Osteoblast (primary cell): ENCODE data around the gene CPNE1. TPM values are rescaled to one million over a fixed set of nuclear protein-coding genes. Genes with fewer than 3 reads are reported as not detected.
A peak's percentile ranks its signal among the peaks of the same experiment; 100 is the strongest.

Experiments
- DNase-seq: peaks from one replicate; pipeline ENCODE4 v3.0.0; 2011; ENCODE audit warnings: low spot score, mixed read lengths; ENCODE audit not compliant: insufficient read length; ENCODE audit errors: missing footprints
- H2AFZ ChIP-seq: 2 replicates; pipeline ENCODE4 v1.6.0; 2011; ENCODE audit warnings: mild to moderate bottlenecking, low read length
- H3K27ac ChIP-seq: 2 replicates; pipeline ENCODE4 v1.5.1; 2011; ENCODE audit warnings: mild to moderate bottlenecking, low read depth, low read length, moderate library complexity
- H3K27me3 ChIP-seq: 2 replicates; pipeline ENCODE4 v1.6.0; 2012; ENCODE audit warnings: mild to moderate bottlenecking, control low read depth, inconsistent platforms, low read length, moderate library complexity; ENCODE audit not compliant: insufficient read depth
- H3K36me3 ChIP-seq: 2 replicates; pipeline ENCODE4 v1.5.1; 2011; ENCODE audit warnings: mild to moderate bottlenecking, low read length, control low read depth, moderate library complexity; ENCODE audit not compliant: insufficient read depth
- H3K4me1 ChIP-seq: 2 replicates; pipeline ENCODE4 v1.5.1; 2011; ENCODE audit warnings: mild to moderate bottlenecking, low read length, control low read depth, moderate library complexity; ENCODE audit not compliant: insufficient read depth
- H3K4me2 ChIP-seq: 2 replicates; pipeline ENCODE4 v1.6.0; 2011; ENCODE audit warnings: mild to moderate bottlenecking, low read length; ENCODE audit not compliant: insufficient read depth
- H3K4me3 ChIP-seq: fragments of 200-600 bp; sonication (generic); 3 replicates; pipeline ENCODE4 v1.5.1; 2012; ENCODE audit warnings: mild to moderate bottlenecking, low read length, inconsistent platforms; ENCODE audit not compliant: insufficient read depth
- H3K79me2 ChIP-seq: 2 replicates; pipeline ENCODE4 v1.6.0; 2012; ENCODE audit warnings: mild to moderate bottlenecking, low read length, control low read depth, inconsistent platforms; ENCODE audit not compliant: insufficient read depth
- H3K9me3 ChIP-seq: 2 replicates; pipeline ENCODE4 v1.5.1; 2011; ENCODE audit warnings: low read depth, low read length, control low read depth
- H4K20me1 ChIP-seq: 2 replicates; pipeline ENCODE4 v1.6.0; 2012; ENCODE audit warnings: mild to moderate bottlenecking, low read length, control low read depth; ENCODE audit not compliant: insufficient read depth
- total RNA-seq: library from RNA; depleted of rRNA; stranded (reverse); fragments of >200 nt; gene quantifications from 2 replicates; pipeline ENCODE4 v1.2.3, GENCODE V29; 2012
- TF ChIP-seq, protein P1 (sequence below): IDR thresholded peaks from 2 replicates; pipeline ENCODE4 v1.5.1; 2011; ENCODE audit warnings: mild to moderate bottlenecking, low read depth, low read length, moderate library complexity; ENCODE audit errors: extremely low read depth

Gene CPNE1
- total RNA-seq, 1 donor, result 165 TPM

GRCh38 chr20:35630636-35631035 lies 34.1 kb downstream of the CPNE1 start:
- Histone ChIP-seq H3K4me1 (no peaks in the 10 kb centered on the region), H3K27ac (no peak overlapping the region), H3K27me3 (no peaks in the 10 kb centered on the region), H4K20me1 (peaks cover 27% of the 10 kb centered on the region), H3K9me3 (no peaks in the 10 kb centered on the region), H3K36me3 (peaks cover 64% of the 10 kb centered on the region), H3K4me3 (no peak overlapping the region), H3K79me2 (peaks cover 33% of the 10 kb centered on the region), H2AFZ (no peak overlapping the region), H3K4me2 (no peak overlapping the region)
- no peak for DNase-seq
- TF ChIP-seq, protein P1, sequence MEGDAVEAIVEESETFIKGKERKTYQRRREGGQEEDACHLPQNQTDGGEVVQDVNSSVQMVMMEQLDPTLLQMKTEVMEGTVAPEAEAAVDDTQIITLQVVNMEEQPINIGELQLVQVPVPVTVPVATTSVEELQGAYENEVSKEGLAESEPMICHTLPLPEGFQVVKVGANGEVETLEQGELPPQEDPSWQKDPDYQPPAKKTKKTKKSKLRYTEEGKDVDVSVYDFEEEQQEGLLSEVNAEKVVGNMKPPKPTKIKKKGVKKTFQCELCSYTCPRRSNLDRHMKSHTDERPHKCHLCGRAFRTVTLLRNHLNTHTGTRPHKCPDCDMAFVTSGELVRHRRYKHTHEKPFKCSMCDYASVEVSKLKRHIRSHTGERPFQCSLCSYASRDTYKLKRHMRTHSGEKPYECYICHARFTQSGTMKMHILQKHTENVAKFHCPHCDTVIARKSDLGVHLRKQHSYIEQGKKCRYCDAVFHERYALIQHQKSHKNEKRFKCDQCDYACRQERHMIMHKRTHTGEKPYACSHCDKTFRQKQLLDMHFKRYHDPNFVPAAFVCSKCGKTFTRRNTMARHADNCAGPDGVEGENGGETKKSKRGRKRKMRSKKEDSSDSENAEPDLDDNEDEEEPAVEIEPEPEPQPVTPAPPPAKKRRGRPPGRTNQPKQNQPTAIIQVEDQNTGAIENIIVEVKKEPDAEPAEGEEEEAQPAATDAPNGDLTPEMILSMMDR, result no peak

- TF ChIP-seq, protein P1, result no peak
- no peaks in the 10 kb centered on the region for H3K27me3 ChIP-seq
- no peak overlapping the region for H3K27ac ChIP-seq
- no peak for DNase-seq
- H3K9me3 ChIP-seq, result no peaks in the 10 kb centered on the region
- no peaks in the 10 kb centered on the region for H3K4me1 ChIP-seq
- peaks cover 23% of the 10 kb centered on the region for H3K79me2 ChIP-seq
- H4K20me1 ChIP-seq, result peaks cover 20% of the 10 kb centered on the region
- no peak overlapping the region for H3K4me2 ChIP-seq
- H2AFZ ChIP-seq, result no peak overlapping the region
- peaks cover 72% of the 10 kb centered on the region for H3K36me3 ChIP-seq
- no peak overlapping the region for H3K4me3 ChIP-seq
These were observed 35.1 kb downstream of the CPNE1 start for GRCh38 chr20:35629427-35630145.

GRCh38 chr20:35627121-35627520 lies 37.6 kb downstream of the CPNE1 start:
- no peak overlapping the region for H2AFZ ChIP-seq
- H3K36me3 ChIP-seq, result peaks cover 67% of the 10 kb centered on the region
- TF ChIP-seq, protein P1, result no peak
- H3K4me3 ChIP-seq, result no peak overlapping the region
- H3K27me3 ChIP-seq, result no peaks in the 10 kb centered on the region
- H3K4me1 ChIP-seq, result no peaks in the 10 kb centered on the region
- peaks cover 3% of the 10 kb centered on the region for H3K79me2 ChIP-seq
- H4K20me1 ChIP-seq, result peaks cover 7% of the 10 kb centered on the region
- no peaks in the 10 kb centered on the region for H3K9me3 ChIP-seq
- no peak overlapping the region for H3K27ac ChIP-seq
- DNase-seq, result no peak
- H3K4me2 ChIP-seq, result no peak overlapping the region

GRCh38 chr20:35626386-35627001 lies 38.2 kb downstream of the CPNE1 start:
- peaks cover 63% of the 10 kb centered on the region for H3K36me3 ChIP-seq

More at GRCh38 chr20:35626386-35627001, 38.2 kb downstream of the CPNE1 start:
- Histone ChIP-seq H3K9me3 (no peaks in the 10 kb centered on the region), H3K4me3 (no peak overlapping the region), H3K4me2 (no peak overlapping the region), H2AFZ (no peak overlapping the region), H3K4me1 (no peaks in the 10 kb centered on the region), H3K27ac (no peak overlapping the region), H3K27me3 (no peaks in the 10 kb centered on the region), H3K79me2 (no peaks in the 10 kb centered on the region), H4K20me1 (peaks cover 4% of the 10 kb centered on the region)
- TF ChIP-seq, protein P1, result no peak
- DNase-seq, result peak; percentile 67
